K562 treated with DMSO at 1 percent for 12 hours (cell line): ENCODE data around the gene PLXNA1. TPM values are rescaled to one million over a fixed set of nuclear protein-coding genes. Genes with fewer than 3 reads are reported as not detected.

Experiments used
- total RNA-seq: library from RNA; unstranded; fragments of 300-600 nt; gene quantifications from 2 replicates; pipeline ENCODE4 v1.2.3, GENCODE V29; 2022; ENCODE audit not compliant: insufficient read depth

The PLXNA1 gene
- 15.0 and 51.8 TPM in 2 replicates for total RNA-seq

DNA sequence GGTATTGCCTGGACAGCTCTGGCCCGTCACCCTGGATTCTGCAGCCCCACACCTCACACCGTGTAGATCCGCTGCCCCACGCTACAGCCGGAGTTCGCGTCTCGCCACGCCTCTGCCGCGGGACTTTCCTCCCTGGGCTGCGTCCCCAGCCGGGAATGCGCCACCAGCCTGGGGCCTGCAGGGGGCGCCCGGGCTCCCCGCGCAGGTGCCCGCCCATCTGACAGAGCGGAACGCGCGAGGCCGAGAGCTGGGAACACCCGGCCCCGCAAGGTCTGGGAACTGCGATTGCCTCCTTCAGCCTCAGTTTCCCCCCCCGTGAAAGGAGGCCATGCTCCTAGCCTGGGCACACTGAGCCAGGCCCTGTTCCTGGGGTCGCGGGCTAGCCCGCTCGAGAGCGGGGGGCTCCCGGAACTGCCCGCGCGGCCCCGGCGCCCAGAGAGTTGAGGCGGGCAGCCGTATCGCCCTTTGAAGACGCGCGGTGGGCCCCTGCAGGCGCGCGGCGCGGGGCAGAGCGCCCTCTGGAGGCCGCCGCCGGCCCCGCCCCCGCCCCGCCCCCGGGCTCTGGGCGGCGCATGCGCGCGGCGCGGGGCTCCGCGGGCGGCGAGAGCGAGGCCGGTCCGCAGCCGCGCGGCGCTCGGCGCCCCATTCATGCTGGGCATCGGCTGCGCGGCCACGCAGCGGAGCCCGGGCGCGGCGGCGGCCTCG is at the start of gene PLXNA1:
Gene PLXNA1 (plus strand): TSS at position 645 of the 705 bp plus-strand sequence. CDS start 5,479 bp downstream, outside the sequence.

Other genes starting within 250 kb of the PLXNA1 start
- not detected in 2 replicates for gene PRR23E, start 210.0 kb downstream of the PLXNA1 start, total RNA-seq